HepG2 (cell line): ENCODE data around the gene SLC7A6OS. TPM values are rescaled to one million over a fixed set of nuclear protein-coding genes. Genes with fewer than 3 reads are reported as not detected.

Source experiments
- KMT2B ChIP-seq: IDR thresholded peaks from 2 replicates; pipeline ENCODE4 v1.6.1; 2016; ENCODE audit warnings: missing genetic modification reagents, missing compliant biosample characterization
- MAFF ChIP-seq: IDR thresholded peaks from 2 replicates; pipeline ENCODE4 v1.6.1; 2011; ENCODE audit warnings: low read depth, low read length, improper control_type of control experiment
- MYPOP ChIP-seq: sonication (generic); formaldehyde crosslinking; IDR thresholded peaks from 2 replicates; pipeline ENCODE4 v1.8.1; 2023; ENCODE audit warnings: mild to moderate bottlenecking, moderate library complexity, missing genetic modification reagents
- NAIF1 ChIP-seq: sonication (generic); formaldehyde crosslinking; IDR thresholded peaks from 2 replicates; pipeline ENCODE4 v1.5.0; 2020; ENCODE audit warnings: mild to moderate bottlenecking, missing genetic modification reagents, borderline replicate concordance
- NFYB ChIP-seq: sonication (generic); formaldehyde crosslinking; IDR thresholded peaks from 2 replicates; pipeline ENCODE4 v1.4.0; 2020; ENCODE audit warnings: missing genetic modification reagents
- RBM39 ChIP-seq: fragments of 200-400 bp; formaldehyde crosslinking; IDR thresholded peaks from one replicate; pipeline ENCODE4 v1.6.1; 2018; ENCODE audit warnings: antibody characterized with exemption, mild to moderate bottlenecking, low read depth, low read length; ENCODE audit not compliant: poor library complexity, severe bottlenecking
- REL ChIP-seq: sonication (generic); formaldehyde crosslinking; conservative IDR thresholded peaks from 2 replicates; pipeline ENCODE4 v1.8.0; 2022; ENCODE audit warnings: mild to moderate bottlenecking, missing genetic modification reagents, moderate library complexity
- SMARCC2 ChIP-seq: fragments of 450-650 bp; IDR thresholded peaks from 2 replicates; pipeline ENCODE4 v1.6.1; 2017; ENCODE audit warnings: antibody characterized with exemption, mild to moderate bottlenecking
- SP4 ChIP-seq: sonication (generic); formaldehyde crosslinking; IDR thresholded peaks from 2 replicates; pipeline ENCODE4 v1.8.1; 2023; ENCODE audit warnings: mild to moderate bottlenecking, missing genetic modification reagents
- TSC22D2 ChIP-seq: sonication (generic); formaldehyde crosslinking; IDR thresholded peaks from 2 replicates; pipeline ENCODE4 v1.5.1; 2020; ENCODE audit warnings: missing genetic modification reagents, mild to moderate bottlenecking, borderline replicate concordance
- ZBTB40 ChIP-seq, 2 experiments: fragments of 450-650 bp in 1 of 2; sonication (generic) in 1 of 2; formaldehyde crosslinking in 1 of 2; IDR thresholded peaks; 2 replicates each; pipeline versions ENCODE4 v1.6.1 to v1.8.0; 2016 to 2022; ENCODE audit warnings: antibody characterized with exemption in 1 of 2, mild to moderate bottlenecking in 1 of 2, missing genetic modification reagents in 1 of 2
- ZNF34 ChIP-seq: sonication (generic); formaldehyde crosslinking; IDR thresholded peaks from 2 replicates; pipeline ENCODE4 v1.4.0; 2020; ENCODE audit warnings: mild to moderate bottlenecking, missing genetic modification reagents, borderline replicate concordance
- ZNF430 ChIP-seq: sonication (generic); formaldehyde crosslinking; IDR thresholded peaks from 2 replicates; pipeline ENCODE4 v1.9.0; 2021; ENCODE audit warnings: mild to moderate bottlenecking, missing genetic modification reagents
- ZNF614 ChIP-seq: IDR thresholded peaks from 2 replicates; pipeline ENCODE4 v1.6.1; 2018; ENCODE audit warnings: missing biosample characterization, missing genetic modification reagents, inconsistent platforms, borderline replicate concordance
- polyA plus RNA-seq, 8 experiments: library from polyadenylated mRNA; depleted of rRNA in 3 of 8; stranded (reverse) in 7 of 8; unstranded in 1 of 8; fragments of >200 nt; fragmentation: Illumina TruSeq in 4 of 8; extraction: Trizol in 4 of 8; gene quantifications; 2 replicates each; pipeline versions ENCODE4 v1.2.1 to v1.2.3, GENCODE V29; 2011 to 2016; ENCODE audit warnings: low read depth in 4 of 8, missing spikeins in 1 of 8, mixed read lengths in 1 of 8; ENCODE audit not compliant: insufficient read depth in 1 of 8
- total RNA-seq, 5 experiments: library from RNA; depleted of rRNA; stranded (reverse); fragments of >200 nt; fragmentation: Illumina TruSeq; extraction: Trizol; gene quantifications; 2 replicates each; pipeline ENCODE4 v1.2.3, GENCODE V29; 2016; ENCODE audit warnings: low read depth in 1 of 5

SLC7A6OS gene
- total and polyA plus RNA-seq, 2 of the 13 experiments (the other 11 are each of a cell fraction or from before 2014, with no cell fraction given), result 11.2 to 21.5 TPM

GRCh38 chr16:68265078-68265920, 45.4 kb downstream of the SLC7A6OS start (continued):
- TF ChIP-seq ZBTB40 (IDR thresholded peaks at IDR 0.05), result no peak
- TF ChIP-seq ZBTB40 (CRISPR knock-in tag; IDR thresholded peaks at IDR 0.05), result no peak; the same call in 1 of the 2 replicates
- no peak for TF ChIP-seq SP4 (CRISPR knock-in tag)
- TF ChIP-seq KMT2B, result peak; percentile 87
- TF ChIP-seq RBM39, result peak; percentile 31
- TF ChIP-seq MYPOP (CRISPR knock-in tag), result peak; percentile 74
- TF ChIP-seq NFYB (CRISPR knock-in tag), result peak; percentile 13; the same call in 1 of the 2 replicates
- TF ChIP-seq MAFF, result peak; percentile 23; the same call in 1 of the 2 replicates
- TF ChIP-seq ZNF614 (CRISPR knock-in tag), result peak; percentile 96
- TF ChIP-seq REL, result 0 out of 2 replicates have a peak, but pooled peaks have one; percentile 6
- 0 out of 2 replicates have a peak, but pooled peaks have one; percentile 67 for TF ChIP-seq NAIF1 (CRISPR knock-in tag)
- no peak for TF ChIP-seq SMARCC2
- TF ChIP-seq ZNF34 (CRISPR knock-in tag), result 0 out of 2 replicates have a peak, but pooled peaks have one; percentile 7
- TF ChIP-seq ZNF430 (CRISPR knock-in tag), result peak; percentile 80
- TF ChIP-seq TSC22D2 (CRISPR knock-in tag), result no peak
